T-helper 22 cell (primary cell): ENCODE results near the gene WDR43.

Experiments used
- DNase-seq: peaks from one replicate; pipeline ENCODE4 v3.0.0-alpha.2; 2020; ENCODE audit warnings: low read depth

Gene WDR43, protein sequence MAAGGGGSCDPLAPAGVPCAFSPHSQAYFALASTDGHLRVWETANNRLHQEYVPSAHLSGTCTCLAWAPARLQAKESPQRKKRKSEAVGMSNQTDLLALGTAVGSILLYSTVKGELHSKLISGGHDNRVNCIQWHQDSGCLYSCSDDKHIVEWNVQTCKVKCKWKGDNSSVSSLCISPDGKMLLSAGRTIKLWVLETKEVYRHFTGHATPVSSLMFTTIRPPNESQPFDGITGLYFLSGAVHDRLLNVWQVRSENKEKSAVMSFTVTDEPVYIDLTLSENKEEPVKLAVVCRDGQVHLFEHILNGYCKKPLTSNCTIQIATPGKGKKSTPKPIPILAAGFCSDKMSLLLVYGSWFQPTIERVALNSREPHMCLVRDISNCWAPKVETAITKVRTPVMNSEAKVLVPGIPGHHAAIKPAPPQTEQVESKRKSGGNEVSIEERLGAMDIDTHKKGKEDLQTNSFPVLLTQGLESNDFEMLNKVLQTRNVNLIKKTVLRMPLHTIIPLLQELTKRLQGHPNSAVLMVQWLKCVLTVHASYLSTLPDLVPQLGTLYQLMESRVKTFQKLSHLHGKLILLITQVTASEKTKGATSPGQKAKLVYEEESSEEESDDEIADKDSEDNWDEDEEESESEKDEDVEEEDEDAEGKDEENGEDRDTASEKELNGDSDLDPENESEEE

DNA sequence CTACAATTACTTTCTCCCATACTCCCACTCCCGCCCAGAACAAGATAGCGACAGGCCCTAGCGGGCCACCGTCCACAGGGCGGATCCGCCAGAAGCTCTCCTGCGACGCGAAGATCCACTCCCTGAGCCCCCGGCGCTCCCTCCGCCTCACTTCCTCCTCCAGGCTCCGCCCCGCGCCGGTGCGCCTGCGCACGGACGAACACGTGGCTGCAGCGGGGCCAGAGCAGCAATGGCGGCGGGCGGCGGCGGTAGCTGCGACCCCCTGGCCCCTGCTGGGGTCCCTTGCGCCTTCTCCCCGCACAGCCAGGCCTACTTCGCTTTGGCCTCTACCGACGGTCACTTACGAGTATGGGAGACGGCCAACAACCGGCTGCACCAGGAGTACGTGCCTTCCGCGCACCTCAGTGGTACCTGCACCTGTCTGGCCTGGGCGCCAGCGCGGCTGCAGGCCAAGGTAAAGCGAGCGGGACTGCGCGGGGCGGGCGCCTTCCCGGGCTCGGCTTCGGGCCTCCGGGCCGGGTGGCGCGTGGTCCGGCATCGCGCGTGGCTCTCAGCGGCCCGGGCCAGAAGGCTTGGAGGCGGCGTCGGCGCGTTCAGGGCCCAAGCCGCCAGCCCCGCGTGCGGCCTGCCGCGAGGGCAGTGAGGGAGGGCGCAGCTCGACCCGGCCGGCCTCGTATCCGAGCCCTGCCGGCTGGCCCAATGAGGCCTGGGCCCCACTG, at the start of gene WDR43:
Gene WDR43 (plus strand): TSS at position 198 of the 719 bp plus-strand sequence. CDS start 32 bp downstream, at position 230.
- peak; percentile 95 for DNase-seq

DNA sequence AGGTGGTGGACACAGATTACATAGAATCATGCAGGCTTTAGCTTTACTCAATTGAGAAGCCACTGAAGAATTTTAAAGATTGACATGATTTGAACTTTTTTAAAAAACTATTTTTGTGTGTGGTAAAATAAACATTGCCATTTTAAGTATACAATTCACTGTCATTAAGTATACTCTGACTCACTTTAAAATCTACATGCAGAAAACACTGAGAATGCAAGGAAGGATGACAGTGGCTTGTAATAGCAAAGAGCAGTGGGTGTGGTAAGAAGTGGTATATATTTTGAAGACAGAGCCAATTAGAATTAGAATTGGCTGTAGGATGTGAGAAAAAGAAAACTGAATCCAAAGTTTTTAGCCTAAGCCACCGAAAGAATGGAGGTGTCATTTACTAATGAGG, 39.3 kb upstream of the WDR43 start:
- no peak for DNase-seq

DNA sequence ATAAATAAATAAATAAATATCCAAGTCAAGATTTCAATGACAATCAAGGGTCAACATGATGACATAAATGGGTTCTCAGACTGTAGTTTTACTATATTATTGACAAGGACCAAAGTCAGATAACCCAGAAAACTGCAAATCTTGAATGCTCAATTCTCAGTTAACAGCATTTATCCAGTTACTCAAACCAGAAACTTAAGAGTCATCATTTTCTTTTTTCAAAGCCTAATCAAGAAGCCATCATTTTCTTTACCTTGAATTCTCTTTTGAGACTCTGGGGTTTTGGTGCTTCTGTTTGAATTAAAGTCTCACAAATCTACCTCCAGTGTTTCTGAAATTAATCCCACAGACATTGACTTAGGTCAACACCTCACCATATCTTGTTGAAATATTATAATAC, 38.5 kb upstream of the WDR43 start:
- no peak for DNase-seq

DNA sequence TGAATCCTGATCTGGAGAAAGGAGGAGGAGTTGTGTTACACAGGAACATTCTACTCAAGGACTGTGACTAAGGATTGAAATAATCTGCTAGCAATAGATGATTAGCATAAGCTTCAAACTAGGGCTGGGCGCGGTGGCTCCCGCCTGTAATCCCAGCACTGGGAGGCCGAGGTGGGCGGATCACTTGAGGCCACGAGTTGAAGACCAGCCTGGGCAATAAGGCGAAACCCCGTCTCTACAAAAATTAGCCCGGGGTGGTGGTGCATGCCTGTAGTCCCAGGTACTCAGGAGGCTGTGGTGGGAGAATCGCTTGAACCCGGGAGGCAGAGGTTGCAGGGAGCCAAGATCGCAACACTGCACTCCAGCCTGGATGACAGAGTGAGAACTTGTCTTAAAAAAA, 25.9 kb upstream of the WDR43 start:
- DNase-seq = no peak

DNA sequence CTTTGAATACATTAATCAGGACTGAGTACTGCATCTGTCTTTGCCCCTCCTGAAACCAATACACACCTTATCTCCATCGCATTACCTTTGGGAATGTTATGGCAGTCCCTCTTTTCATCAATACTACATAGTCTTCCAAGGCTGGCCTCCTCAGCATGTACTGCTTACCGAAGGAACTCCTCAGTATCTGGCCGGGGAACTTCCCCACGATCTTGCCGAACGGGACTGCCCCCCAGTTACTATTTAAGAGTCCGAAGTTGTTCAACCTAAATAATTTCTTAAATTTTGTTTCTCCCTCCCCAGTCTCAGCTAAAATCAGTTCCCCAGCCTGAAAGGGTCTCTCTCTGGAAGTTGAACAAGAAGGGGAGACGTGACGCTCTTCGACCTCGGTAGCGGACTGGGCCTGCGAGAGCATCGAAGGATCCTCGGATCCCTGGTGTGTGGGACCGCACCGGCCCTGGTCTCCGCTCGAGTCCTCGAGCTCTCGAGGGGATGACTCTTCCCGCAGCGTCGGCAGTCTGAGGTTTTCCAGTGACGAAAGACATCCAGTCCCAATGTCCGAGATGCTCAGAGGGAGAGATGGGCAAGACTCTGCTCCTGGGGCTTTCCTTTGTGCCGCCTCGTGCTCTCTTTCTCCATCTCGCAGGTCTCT, 24.8 kb upstream of the WDR43 start:
- DNase-seq = no peak

DNA sequence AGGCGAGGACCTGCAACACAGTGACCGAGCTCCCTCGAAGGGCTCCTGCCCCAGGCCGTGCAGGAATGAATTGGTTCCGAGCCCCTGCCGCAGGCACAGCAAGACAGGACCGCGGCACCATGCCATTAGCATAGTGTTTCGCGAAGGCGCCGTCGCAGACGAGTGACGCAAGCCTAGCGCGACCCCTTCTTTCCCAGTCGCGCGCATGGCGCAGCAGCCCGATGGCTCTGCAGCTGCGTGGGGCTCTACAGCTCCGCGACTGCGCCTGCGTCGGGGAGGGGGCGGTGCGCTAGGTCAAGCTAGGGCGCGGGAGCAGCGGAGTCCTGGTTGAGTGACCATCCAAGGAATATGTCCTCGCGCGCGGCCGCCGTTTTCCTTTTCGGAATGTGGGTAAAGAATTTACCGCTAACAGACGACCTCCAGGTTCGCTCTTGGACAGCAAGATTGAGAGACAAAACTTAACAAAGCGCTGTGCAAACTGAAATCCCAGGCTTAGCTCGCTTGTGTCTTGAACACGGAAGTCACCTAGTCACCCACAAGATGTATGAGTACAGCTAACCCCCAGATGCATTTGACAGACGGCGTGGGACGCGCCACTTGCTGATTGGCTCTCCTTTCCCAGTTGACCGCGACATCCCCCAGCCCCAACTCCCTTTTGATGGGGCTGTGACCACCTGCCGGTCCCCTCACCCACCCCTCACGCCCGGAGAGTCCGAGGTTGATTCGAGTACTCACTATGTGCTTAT, 24.1 kb upstream of the WDR43 start, which contains the start of gene TRMT61B:
Gene TRMT61B (minus strand): TSS at position 164 of the 746 bp plus-strand sequence. CDS start 32 bp downstream, at position 132.
- DNase-seq = peak; percentile 92

DNA sequence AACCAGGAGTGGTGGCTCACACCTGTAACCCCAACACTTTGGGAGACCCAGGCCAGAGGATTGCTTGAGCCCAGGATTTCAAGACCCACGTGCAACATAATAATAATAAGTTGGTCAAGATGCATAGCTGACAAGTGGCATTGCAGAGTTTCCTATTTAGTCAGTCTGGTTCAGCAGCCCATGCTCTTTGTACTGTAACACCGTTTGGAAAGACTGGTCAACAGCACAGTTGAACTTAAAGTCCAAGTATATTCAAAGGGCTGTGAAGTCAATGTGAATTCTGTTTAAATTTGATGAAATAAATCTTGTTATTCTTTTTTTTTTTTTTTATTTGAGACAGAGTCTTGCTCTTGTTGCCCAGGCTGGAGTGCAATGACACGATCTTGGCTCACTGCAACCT, 22.8 kb upstream of the WDR43 start:
- no peak for DNase-seq

DNA sequence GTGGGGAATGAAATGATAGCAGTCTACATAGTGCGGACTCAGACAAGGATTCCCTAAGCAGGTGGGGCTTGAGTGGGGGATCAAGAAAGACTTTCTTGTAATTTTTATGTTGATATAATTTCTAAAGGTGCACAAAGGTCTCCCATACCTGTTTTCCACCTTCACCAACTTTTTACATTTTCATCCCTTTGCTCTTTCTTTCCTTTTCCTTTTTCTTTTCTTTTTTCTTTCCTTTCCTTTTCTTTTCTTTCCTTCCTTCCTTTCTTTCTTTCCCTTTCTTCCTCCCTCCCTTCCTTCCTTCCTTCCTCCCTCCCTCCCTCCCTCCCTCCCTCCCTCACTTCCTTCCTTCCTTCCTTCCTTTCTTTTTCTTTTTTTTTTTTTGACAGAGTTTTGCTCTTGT, 14.3 kb upstream of the WDR43 start:
- DNase-seq = no peak

DNA sequence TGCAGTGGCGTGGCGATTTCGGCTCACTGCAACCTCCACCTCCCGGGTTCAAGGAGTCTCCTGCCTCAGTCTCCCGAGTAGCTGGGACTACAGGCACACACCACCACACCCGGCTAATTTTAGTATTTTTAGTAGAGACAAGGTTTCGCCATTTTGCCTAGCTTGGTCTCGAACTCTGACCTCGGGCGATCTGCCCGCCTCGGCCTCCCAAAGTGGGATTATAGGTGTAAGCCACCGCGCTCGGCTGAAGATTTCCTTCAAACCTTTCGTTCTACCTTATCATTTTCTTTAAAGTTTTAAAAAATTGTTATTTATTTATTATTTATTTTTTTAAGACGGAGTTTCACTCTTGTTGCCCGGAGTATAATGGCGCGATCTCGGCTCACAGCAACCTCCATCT, 979 bp upstream of the WDR43 start:
- no peak for DNase-seq

DNA sequence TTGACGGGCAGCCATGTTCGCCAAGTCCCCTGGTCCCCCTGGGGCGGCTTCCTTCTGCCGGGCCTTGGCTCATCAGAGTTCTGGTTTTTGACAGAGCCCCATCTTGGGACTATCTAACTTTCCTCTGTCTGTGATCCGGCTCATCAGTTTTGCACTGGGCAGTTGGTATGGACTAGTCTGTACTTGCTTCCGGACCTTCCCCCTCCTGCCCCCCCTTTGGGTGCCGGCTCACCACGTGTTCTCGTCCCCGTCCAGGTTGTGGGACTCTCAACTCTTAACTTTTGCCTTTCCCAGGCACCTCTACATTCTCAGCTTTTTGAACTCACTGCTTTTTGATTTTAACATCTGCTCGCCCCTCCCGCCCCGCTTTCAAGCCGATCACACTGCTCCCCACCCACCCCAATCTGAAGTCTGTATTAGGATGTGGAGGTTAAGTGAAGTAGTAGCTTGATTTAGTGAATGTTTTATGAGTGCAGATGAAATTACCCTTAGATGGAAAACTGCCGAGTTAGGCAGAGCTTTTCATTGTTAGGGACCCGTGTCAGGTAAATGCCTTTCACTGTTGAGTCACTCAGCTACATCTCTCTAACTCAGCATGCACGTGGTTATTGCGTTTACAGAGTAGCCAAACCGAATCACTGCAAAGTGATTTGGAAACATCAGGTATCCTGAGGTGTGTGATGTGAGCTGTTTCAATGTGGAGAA, 874 bp downstream of the WDR43 start:
- no peak for DNase-seq

DNA sequence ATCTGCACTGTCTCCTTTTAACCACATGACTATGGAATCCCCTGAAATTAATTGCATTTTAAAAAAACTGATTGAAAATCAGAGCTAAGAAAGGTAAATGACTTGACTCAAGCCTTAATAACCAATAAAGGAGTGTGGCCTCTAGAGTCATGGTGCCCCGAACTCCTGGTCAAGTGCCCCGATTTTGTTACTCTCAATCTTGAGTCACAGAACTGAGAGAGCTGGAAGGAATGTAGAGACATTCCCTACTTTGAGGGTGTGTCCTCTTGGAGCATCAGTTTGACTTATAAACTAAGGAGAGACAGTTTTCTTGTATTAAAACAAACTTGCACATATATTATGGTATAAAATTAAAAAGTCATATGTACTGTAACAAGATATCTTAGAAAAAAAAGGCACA, 2.4 kb downstream of the WDR43 start:
- DNase-seq = no peak

DNA sequence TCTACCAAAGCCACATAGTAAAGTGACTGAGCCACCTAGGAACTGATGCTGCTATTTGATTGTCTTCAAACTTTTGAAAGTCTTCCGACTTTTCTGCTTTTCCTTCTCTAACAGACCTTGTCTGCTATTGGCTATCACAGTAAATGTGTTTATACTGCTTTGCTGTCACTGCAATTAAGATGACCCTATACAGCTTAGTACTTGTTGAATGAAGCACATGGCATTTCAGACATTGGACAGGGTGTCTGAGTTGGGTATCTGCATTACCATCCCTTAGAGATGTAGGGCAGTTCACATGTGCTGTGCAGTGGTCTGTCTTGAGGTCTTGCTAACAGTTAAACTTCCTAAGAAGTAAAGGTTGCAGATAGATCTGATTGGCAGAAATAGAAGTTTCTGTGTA, 3.6 kb downstream of the WDR43 start:
- no peak for DNase-seq

DNA sequence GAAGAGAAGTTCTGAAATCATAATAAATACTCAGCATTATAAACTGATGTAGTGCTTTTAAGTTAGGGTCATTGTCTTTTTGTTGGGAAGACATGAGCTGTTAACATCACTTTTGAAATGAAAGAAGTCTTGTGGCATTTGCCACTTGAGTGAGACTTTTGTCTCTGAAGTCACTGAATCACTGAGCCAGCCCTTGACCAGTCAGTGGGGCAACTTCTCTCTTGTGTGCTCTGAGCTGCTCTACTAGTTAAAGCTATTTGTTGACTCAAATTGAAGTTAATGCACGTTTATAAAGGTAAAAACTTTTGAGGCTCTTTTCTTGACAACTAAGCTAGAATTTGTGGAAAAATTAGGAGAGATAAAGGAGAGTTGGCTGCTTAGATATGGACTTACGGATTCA, 6.7 kb downstream of the WDR43 start:
- DNase-seq = no peak

DNA sequence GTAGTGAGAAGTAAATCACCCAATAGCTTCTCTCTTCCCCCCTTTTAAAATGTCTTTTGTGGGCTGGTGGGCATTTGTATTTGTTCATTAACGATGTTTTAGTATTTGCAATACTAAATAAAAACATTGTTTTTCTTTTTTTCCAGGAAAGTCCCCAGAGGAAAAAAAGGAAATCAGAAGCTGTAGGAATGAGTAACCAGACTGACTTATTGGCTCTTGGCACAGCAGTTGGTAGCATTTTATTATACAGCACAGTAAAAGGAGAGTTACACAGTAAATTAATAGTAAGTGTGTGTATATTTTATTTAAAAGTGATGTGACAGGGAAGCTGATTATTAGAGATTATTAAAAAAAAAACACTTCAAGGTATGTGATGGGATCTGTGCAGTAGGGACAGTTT, 7.4 kb downstream of the WDR43 start:
- no peak for DNase-seq

DNA sequence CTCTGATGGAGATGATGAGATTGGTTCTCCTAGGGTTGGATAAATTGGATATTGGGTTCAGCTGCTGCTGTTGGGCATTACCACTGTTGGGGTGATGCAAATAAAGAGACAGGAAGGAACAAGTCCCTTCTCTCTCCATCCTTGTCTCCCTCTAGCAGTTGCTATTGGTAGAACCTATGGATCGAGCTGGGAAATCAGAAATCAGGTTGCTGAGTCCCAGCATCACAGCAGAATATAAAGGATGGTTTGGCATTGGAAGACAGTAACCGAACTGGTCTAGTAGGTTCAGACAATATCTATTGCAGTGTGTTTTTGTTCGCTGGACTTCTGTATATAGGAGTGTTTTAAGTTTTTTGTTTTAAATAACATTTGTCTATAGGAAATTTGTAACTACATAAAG, 8.1 kb downstream of the WDR43 start:
- no peak for DNase-seq

DNA sequence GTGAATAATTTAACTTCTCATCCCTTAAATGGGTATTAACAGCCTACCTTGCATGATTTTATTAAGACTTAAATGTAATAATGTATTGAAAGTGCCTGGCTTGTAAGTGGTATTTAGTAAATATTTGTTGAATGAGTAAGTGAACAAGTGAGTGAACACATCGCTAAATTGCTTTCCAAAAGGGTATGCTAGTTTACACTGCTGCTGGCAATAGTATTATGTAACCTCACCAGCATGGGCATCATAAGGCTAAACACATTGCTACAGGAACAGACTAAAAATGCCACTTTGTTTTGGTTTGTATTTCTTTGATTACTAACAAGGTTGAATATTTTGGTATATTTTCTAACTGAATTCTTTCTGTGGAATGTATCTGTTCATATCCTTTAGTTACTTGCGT, 9.8 kb downstream of the WDR43 start:
- DNase-seq = no peak

DNA sequence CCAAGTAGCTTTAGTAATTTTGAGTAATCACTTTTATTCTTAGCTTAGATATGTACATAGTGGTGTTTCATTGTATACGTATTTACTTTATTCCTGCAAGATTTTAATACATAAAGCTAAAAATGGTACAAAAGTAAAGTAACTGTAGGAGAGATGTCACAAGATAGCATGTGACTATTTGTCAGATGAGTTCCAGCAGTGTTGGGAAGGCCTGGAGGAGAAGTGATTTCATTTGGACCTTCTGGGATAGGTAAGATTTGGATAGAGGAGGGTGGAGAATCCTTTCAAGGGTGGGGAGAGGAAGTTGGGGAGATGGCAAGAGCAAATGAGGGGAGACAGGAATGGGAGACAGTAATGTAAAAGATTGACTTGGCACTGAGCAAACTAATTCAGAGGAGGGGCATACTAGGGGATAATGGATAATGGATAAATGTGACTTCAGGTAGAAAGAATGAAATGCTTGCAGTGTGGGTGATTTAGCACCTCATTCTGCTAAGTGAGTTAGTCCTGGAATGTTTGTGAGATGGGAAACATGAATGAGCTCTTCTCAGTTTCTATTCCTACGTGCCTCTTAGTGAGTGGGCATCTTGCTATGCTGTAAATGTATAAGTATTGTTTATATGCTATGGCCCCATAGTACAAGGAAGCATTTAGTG, 10.5 kb downstream of the WDR43 start:
- DNase-seq = no peak

DNA sequence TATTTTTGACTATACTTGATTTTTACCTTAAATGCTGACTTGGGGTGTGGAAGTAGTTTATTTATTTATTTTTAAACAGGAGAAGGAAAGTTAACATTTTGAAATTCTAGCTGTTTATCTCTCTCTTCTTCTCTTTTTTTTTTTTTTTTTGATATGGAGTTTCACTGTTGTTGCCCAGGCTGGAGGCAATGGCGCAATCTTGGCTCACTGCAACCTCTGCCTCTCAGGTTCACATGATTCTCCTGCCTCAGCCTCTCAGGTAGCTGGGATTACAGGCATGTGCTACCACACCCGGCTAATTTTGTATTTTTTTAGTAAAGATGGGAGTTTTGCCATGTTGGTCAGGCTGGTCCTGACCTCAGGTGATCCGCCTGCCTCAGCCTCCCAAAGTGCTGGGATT, 11.1 kb downstream of the WDR43 start:
- DNase-seq = no peak

DNA sequence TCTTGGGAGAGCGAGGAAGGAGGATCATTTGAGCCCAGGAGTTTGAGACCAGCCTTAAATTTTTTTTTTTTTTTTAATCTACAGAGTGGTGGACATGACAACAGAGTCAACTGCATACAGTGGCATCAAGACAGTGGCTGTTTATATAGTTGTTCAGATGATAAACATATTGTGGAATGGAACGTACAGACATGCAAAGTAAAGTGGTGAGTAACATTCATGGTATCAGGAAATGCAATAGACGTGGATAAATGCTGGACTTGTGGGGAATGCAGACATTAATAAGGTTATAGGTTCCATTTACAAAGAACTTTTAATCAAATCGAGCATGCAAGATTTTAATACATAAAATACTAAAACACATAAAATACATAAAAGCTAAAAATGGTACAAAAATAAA, 11.9 kb downstream of the WDR43 start:
- no peak for DNase-seq

DNA sequence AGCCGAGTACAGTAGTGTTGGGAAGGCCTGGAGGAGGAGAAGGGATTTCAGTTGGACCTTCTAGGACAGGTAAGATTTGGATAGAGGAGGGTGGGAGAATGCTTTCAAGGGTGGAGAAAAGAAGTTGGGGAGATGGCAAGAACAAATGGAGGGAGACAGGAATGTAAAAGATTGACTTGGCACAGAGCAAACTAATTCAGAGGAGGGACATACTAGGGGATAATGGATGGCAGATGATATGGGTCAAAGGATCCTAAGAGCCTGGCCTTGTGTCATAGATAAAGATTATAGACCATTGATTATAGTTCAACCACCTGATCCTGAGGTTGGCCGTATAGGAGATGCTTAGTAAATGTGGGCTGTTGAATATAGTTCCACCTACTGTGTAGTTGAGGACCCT, 12.4 kb downstream of the WDR43 start:
- DNase-seq = no peak

DNA sequence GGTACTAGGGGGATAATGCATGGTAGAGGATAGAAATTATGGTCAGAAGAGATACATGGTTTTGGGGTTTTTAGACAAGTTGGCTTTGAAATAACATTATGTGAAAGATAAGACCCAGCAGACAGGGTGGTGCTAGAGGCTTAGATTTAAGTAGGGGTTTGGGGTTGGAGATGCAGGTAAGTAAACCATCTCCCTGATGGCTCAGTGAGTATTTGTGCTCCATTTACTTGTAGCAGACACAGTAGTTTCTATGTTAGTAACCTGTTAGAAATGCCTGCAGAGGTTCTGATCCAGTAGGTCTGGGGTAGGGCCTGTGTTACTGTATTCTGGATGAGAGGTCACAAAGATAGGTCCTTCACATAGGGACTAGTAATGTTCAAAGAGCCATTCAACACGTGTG, 13.7 kb downstream of the WDR43 start:
- no peak for DNase-seq
